GM23338 (cell line): ENCODE data around the gene GDPD2. TPM values are rescaled to one million over a fixed set of nuclear protein-coding genes. Genes with fewer than 3 reads are reported as not detected.
A peak's percentile ranks its signal among the peaks of the same experiment; 100 is the strongest.

Source experiments
- ATAC-seq: fragments of 200-7000 bp; cut with Tn5 transposase; 3 replicates; pipeline ENCODE4 v1.9.1; 2020
- DNase-seq: peaks from one replicate; pipeline ENCODE4 v3.0.0-alpha.2; 2015; ENCODE audit warnings: low spot score
- H2AFZ ChIP-seq: fragments of 200-600 bp; sonication (generic); 2 replicates; pipeline ENCODE4 v1.8.0; 2016; ENCODE audit warnings: antibody characterized with exemption, mild to moderate bottlenecking, moderate library complexity
- H3F3A ChIP-seq: fragments of 200-600 bp; sonication (generic); replicated peaks from 2 replicates; pipeline ENCODE4 v1.8.0; 2017; ENCODE audit warnings: antibody characterized with exemption, mixed run types, low read depth
- H3K27ac ChIP-seq: fragments of 200-600 bp; sonication (generic); 2 replicates; pipeline ENCODE4 v1.6.1; 2016; ENCODE audit warnings: low read depth
- H3K27me3 ChIP-seq: fragments of 200-600 bp; sonication (generic); 2 replicates; pipeline ENCODE4 v1.8.0; 2016; ENCODE audit warnings: mild to moderate bottlenecking, mixed run types, moderate library complexity; ENCODE audit not compliant: insufficient read depth
- H3K36me3 ChIP-seq: fragments of 200-600 bp; sonication (generic); 2 replicates; pipeline ENCODE4 v1.8.0; 2016; ENCODE audit warnings: mild to moderate bottlenecking; ENCODE audit not compliant: insufficient read depth
- H3K4me1 ChIP-seq: fragments of 200-600 bp; sonication (generic); 2 replicates; pipeline ENCODE4 v1.8.0; 2016; ENCODE audit warnings: mild to moderate bottlenecking, moderate library complexity; ENCODE audit not compliant: insufficient read depth
- H3K4me2 ChIP-seq: fragments of 200-600 bp; sonication (generic); 2 replicates; pipeline ENCODE4 v1.7.1; 2017; ENCODE audit warnings: mixed run types
- H3K4me3 ChIP-seq: fragments of 200-600 bp; sonication (generic); 2 replicates; pipeline ENCODE4 v1.6.1; 2016; ENCODE audit warnings: mixed run types
- H3K79me2 ChIP-seq: fragments of 200-600 bp; sonication (generic); replicated peaks from 2 replicates; pipeline ENCODE4 v1.8.0; 2017; ENCODE audit warnings: mild to moderate bottlenecking; ENCODE audit not compliant: insufficient read depth
- H3K9me2 ChIP-seq: fragments of 200-600 bp; sonication (generic); 2 replicates; pipeline ENCODE4 v1.8.0; 2017; ENCODE audit not compliant: insufficient read depth
- H4K20me1 ChIP-seq: fragments of 200-600 bp; sonication (generic); replicated peaks from 2 replicates; pipeline ENCODE4 v1.8.0; 2017; ENCODE audit warnings: mild to moderate bottlenecking; ENCODE audit not compliant: insufficient read depth
- H3K27ac Mint-ChIP-seq: 2 replicates; pipeline ENCODE4 v1.8.0; 2020; ENCODE audit warnings: inconsistent platforms, mild to moderate bottlenecking, moderate library complexity, mixed read lengths
- H3K27me3 Mint-ChIP-seq: 3 replicates; pipeline ENCODE4 v1.8.0; 2022; ENCODE audit warnings: low read depth, mild to moderate bottlenecking, moderate library complexity, mixed read lengths, inconsistent platforms; ENCODE audit not compliant: insufficient read depth, poor library complexity
- H3K36me3 Mint-ChIP-seq: 3 replicates; pipeline ENCODE4 v1.8.0; 2021; ENCODE audit warnings: low read depth, mild to moderate bottlenecking, inconsistent platforms, moderate library complexity, mixed read lengths
- H3K4me1 Mint-ChIP-seq: 3 replicates; pipeline ENCODE4 v1.8.0; 2020; ENCODE audit warnings: mild to moderate bottlenecking, inconsistent platforms, mixed read lengths
- H3K4me3 Mint-ChIP-seq: 3 replicates; pipeline ENCODE4 v1.8.0; 2021; ENCODE audit warnings: moderate library complexity, mild to moderate bottlenecking, inconsistent platforms, mixed read lengths
- H3K9me3 Mint-ChIP-seq: 3 replicates; pipeline ENCODE4 v1.8.0; 2020; ENCODE audit warnings: moderate library complexity, mild to moderate bottlenecking, inconsistent platforms, mixed read lengths
- CTCF ChIP-seq, 2 experiments: fragments of 200-600 bp in 1 of 2; sonication (generic) in 1 of 2; conservative IDR thresholded peaks; 2 replicates each; pipeline versions ENCODE4 v1.5.1 to v1.6.1; 2016 to 2017; ENCODE audit warnings: antibody characterized with exemption in 2 of 2, low read depth in 2 of 2, mild to moderate bottlenecking in 2 of 2, moderate library complexity in 1 of 2
- EZH2phosphoT487 ChIP-seq: fragments of 200-600 bp; sonication (generic); IDR thresholded peaks from one replicate; pipeline ENCODE4 v1.8.1; 2018; ENCODE audit warnings: antibody characterized with exemption; ENCODE audit not compliant: unreplicated experiment
- POLR2AphosphoS5 ChIP-seq: IDR thresholded peaks from 2 replicates; pipeline ENCODE4 v1.6.1; 2016; ENCODE audit warnings: antibody characterized with exemption, low read depth
- REST ChIP-seq: IDR thresholded peaks from one replicate; pipeline ENCODE4 v1.6.1; 2018; ENCODE audit warnings: antibody characterized with exemption; ENCODE audit not compliant: unreplicated experiment
- ZNF462 ChIP-seq: fragments of 250-450 bp; sonication (Bioruptor Pico); IDR thresholded peaks from 2 replicates; pipeline ENCODE4 v1.5.0; 2020; ENCODE audit warnings: mild to moderate bottlenecking, moderate library complexity
- polyA plus RNA-seq: library from polyadenylated mRNA; unstranded; fragments of >200 nt; fragmentation: Nextera tagmentation; extraction: Ambion mirVana; gene quantifications from 2 replicates; pipeline ENCODE4 v1.2.1, GENCODE V29; 2016
- total RNA-seq: library from RNA; depleted of rRNA; stranded (reverse); fragments of >200 nt; shearing (Covaris generic); gene quantifications from 2 replicates; pipeline ENCODE4 v1.2.3, GENCODE V29; 2014

GDPD2 gene
- total and polyA plus RNA-seq, 2 experiments from 2014 or later = 5.2 to 11.3 TPM

GRCh38 chrX:70454441-70455365, 31.6 kb downstream of the GDPD2 start:
- no peaks in the 10 kb centered on the region; the same call in 2 of the 3 replicates for H3K9me3 Mint-ChIP-seq
- peak overlapping the region; percentile 98 for H3K27ac Mint-ChIP-seq
- peak; percentile 82 for TF ChIP-seq CTCF (conservative IDR thresholded peaks at IDR 0.05; ENCODE audit: low read depth in 2 of 2)
- no peak for TF ChIP-seq EZH2phosphoT487
- no peak for TF ChIP-seq REST
- peak; percentile 97 for TF ChIP-seq ZNF462 (CRISPR knock-in tag)
- TF ChIP-seq POLR2AphosphoS5 = peak; percentile 48

More at GRCh38 chrX:70454441-70455365, 31.6 kb downstream of the GDPD2 start:
- ATAC-seq = peak; percentile 84
- Mint-ChIP-seq H3K4me1 (peaks cover 43% of the 10 kb centered on the region), H3K27me3 (peaks cover 7% of the 10 kb centered on the region), H3K36me3 (peaks cover 18% of the 10 kb centered on the region), H3K4me3 (peak overlapping the region; percentile 95)
- Histone ChIP-seq H3K4me1 (peaks cover 17% of the 10 kb centered on the region; the same call in 1 of the 2 replicates), H3K4me2 (peak overlapping the region; percentile 90), H3K9me2 (no peaks in the 10 kb centered on the region), H3K27ac (peak overlapping the region; percentile 95), H3K27me3 (no peaks in the 10 kb centered on the region), H4K20me1 (peaks cover 19% of the 10 kb centered on the region), H3K79me2 (peaks cover 45% of the 10 kb centered on the region), H3F3A (no peaks in the 10 kb centered on the region), H3K4me3 (peak overlapping the region; percentile 82), H3K36me3 (peaks cover 7% of the 10 kb centered on the region; the same call in 1 of the 2 replicates), H2AFZ (no peak overlapping the region)
- peak; percentile 95 for DNase-seq
